HG03457 (cell line): Measurements from ENCODE around the gene DDI1.
"Not testable (repeated sequence)": the region's sequence is repeated elsewhere in the genome, so short reads cannot be mapped to it uniquely, and the experiment has no call there.

Experiments used
- ATAC-seq: cut with Tn5 transposase; IDR thresholded peaks from one replicate; pipeline ENCODE4 v1.9.1; 2021; ENCODE audit warnings: moderate number of reproducible peaks; ENCODE audit not compliant: unreplicated experiment

Gene DDI1

DNA sequence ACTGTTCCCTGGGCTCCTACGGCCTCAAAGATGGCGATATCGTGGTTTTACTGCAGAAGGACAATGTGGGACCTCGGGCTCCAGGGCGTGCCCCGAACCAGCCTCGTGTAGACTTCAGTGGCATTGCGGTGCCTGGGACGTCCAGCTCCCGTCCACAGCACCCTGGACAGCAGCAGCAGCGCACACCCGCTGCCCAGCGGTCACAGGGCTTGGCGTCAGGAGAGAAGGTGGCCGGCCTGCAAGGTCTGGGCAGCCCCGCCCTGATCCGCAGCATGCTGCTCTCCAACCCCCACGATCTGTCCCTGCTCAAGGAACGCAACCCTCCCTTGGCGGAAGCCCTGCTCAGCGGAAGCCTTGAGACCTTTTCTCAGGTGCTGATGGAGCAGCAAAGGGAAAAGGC, 555 bp downstream of the DDI1 start:
- ATAC-seq, result no peak

DNA sequence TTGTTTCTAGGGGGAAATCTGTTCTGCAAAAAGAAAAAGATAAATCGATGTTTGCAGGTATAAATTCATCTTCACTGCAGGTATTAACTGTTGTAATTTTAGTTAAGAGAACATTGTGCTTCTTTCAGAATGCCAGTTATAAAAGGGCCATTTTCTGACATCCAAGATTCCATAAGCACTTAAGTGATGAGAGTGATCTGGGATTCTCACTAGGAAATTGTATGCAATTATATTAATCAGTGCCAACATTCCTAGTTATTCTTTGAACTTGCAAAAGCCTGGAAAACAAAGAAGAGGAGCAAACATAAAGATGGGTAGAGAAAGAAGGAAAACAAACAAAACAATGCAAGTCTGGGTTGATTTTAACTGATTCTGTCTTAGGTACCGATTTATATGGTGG, 5.4 kb downstream of the DDI1 start:
- ATAC-seq, result no peak

DNA sequence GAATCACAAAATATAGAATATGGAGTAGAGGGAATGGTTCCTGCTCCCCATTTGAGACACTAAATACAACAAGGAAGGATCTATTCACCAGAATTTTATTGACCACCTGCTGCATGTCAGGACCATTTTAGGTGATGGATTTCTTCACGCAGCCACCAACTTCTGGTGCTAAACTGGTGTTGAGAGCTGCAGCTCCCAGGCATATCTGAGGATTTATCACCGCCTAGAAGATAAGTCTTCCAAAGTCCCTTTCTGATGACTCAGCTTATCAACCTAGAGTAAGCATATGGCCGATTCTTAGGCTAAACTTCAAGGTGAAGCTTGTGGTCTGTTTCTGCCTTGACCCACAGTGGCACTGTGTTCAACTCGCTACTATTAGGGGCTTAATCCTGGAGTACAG, 6.7 kb downstream of the DDI1 start:
- ATAC-seq, result no peak

DNA sequence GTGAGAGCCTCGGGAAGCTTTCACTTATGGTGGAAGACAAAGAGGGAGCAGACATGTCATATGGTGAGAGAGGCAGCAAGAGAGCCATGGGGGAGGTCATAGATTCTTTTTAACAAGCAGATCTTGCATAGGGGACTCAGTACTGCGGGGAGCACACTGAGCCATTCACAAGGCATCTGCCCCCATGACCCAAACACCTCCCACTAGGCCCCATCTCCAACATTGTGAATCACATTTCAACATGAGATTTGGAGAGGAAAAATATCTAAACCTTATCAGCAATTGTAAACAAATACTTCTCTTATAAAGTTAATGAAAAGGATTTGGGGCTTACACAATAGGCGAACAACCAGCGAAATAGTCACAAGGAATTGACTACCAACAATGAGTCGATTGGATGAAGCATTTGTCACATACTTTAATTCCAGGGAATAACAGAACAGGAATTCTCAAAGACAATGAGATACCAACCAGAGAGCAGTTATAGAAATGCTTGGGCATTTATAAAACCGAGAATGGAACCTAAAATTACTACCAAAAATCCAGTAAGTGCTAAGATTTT, 7.3 kb downstream of the DDI1 start:
- no peak for ATAC-seq

DNA sequence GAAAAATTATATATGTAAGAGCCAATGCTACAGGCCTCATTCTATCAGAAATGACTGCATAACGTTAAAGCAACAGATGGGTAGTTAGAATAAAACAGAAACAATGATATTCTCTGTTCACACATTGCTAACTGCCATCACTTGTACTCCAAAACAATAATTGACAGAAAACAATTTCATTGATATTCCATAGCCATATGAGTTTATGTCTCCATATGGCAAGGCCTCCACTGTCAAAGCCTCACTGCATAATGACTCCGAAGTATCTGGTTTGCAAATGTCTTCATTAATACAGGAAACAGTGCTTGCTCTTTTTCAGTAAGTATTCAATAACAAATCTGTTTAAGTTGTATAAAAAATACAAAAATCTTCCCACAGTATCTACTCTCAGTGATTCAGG, 9.9 kb downstream of the DDI1 start:
- no peak for ATAC-seq

DNA sequence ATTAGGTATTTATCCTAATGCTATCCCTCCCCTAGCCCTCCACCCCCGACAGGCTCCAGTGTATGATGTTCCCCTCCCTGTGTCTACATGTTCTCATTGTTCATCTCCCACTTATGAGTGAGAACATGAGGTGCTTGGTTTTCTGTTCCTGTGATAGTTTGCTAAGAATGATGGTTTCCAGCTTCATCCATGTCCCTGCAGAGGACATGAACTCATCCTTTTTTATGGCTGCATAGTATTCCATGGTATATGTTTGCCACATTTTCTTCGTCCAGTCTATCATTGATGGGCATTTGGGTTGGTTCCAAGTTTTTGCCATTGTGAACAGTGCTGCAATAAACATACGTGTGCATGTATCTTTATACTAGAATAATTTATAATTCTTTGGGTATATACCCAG, 10.4 kb downstream of the DDI1 start:
- not testable (repeated sequence) for ATAC-seq

DNA sequence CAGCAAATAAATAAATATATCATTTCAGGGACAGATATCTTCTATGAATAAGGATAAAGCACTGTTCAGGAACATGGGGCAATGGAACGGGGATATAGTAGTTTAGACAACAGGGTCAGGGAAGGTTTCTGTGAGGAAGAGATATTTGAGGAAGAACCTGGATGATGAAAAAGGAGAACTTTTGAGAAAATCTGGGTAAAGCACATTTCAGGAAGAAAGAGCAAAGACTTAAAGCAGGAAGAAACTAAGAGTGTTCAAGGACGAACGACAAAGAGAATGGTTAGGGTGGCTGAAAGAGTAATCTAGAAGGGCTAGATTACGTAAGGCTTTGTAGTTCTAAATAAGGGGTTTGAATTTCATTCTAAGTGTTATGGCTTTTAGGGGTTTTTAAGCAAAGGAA, 12.7 kb downstream of the DDI1 start:
- no peak for ATAC-seq

DNA sequence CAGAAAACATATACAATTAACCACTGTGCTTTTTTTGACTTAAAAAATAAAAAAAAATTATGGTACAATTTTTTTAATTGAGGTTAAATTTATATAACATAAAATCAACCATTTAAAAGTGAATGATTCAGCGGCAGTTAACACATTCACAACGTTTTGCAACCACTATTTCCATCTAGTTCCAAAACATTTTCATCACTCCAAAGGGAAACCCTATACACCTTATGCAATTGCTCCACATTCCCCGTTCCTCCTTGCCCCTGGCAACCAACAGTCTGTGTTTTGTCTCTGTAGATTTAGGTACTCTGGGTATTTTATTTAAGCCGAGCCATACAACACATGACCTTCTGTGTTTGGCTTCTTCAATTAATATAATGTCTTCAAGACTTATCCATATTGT, 15.3 kb downstream of the DDI1 start:
- ATAC-seq, result no peak

DNA sequence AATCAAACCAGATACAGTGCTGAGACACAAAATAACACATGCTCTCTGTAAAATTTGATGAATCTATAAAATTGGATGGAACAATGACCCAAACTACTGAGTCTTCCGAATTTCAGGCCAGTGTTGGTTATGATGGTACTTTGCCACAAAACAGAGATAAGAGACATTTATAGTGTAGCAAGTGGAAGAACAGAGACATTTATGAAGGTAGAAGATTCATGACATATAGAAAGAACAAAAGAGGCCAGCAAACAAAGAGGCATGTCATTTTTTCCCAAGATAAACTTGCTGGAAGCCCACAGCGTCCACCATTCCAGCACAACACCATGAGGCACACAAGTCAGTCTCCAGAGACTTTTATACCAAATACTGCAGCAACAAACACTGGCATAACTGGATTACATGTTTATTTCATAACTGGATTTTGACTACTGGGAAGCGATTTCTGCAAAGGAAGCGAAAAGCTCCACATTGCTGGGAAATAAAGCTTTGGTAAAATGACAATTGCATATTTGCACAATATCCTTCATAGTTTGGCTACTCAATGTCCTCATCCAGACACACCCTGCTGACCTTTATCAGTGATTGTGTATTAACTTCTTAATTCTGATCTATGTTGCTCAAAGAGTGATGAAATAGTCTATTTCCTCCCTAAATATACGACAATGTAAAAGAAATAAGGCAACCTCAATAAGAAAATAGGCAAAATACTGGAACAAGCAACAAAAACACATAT, 17.5 kb downstream of the DDI1 start:
- no peak for ATAC-seq

DNA sequence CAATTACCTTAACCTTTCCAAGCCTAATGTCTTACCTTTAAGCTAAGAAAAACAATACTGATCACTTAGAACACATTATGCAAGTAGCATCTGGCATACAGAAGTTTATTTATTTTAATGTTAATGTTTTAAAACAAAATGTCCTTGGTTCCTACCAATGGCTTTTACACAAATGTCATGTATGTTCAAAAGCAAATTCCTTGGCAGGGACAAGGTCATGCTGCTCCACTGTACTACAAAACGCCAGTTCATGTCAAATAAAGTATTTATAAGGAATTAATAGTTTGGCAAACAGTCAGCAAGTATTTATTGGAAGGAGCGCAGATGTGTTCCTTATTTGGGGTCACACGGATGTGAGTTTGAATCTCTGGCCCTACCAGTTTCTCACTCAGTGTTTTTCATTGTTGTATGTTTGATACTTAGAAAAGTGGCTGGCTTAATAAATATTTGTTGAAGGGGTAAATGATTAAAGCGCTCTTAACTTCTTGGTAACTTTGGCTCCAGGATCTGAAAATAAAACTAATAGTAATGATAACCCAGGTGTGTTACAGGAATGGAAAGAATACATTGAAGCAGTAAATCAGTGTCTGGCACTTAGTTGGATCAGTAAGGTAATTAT, 18.6 kb downstream of the DDI1 start:
- no peak for ATAC-seq

DNA sequence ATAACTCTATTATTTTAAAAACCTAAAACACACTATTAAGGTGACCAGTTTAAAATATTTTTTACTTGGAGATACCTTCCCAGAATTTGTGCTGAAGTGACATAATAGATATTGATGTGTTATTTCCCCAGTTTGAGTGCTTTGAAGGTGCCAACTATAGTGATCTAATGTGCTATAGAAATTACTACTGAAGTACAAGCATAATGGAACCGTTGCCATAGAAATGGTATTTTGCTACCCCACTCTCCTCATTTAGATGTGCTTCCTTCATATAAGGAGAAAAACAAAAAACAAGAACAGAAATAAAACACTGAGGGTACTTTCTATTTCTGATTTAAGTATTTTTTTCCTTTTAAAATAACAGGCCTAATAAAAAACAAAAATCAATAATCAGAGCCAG, 19.2 kb downstream of the DDI1 start:
- ATAC-seq, result no peak

DNA sequence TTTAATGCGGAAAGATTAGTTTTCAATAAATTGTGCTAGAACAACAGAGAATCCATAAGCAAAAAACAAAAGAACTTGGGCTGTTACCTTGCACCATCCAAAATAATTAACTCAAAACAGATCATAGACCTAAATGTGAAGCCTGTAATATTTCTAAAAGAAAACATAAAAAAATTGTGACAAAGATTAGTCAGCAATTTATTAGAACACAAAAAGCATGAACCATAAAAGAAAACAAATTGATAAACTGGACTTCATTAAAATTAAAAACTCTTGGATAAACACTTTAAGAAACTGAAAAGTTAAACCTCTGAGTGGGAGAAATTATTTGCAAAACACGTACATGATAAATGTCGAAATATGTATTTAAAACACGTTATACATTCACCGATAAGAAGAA, 21.5 kb downstream of the DDI1 start:
- no peak for ATAC-seq

DNA sequence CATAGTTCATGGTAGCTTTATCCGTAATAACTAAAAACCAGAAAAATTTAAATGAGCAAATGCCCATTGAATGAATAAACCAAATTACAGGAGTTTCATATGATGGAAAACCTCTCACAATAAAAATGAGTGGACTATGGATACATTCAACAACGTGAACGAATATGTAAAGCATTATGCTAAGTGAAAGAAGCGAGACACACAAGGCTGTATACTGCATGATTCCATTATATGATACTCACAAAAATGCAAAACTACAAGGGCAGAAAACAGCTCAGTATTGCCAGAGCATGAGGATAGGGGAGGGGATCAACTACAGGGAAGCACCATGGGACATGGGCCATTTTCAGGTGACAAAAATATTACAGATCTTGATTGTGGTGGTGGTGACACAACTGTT, 22.2 kb downstream of the DDI1 start:
- ATAC-seq, result no peak

DNA sequence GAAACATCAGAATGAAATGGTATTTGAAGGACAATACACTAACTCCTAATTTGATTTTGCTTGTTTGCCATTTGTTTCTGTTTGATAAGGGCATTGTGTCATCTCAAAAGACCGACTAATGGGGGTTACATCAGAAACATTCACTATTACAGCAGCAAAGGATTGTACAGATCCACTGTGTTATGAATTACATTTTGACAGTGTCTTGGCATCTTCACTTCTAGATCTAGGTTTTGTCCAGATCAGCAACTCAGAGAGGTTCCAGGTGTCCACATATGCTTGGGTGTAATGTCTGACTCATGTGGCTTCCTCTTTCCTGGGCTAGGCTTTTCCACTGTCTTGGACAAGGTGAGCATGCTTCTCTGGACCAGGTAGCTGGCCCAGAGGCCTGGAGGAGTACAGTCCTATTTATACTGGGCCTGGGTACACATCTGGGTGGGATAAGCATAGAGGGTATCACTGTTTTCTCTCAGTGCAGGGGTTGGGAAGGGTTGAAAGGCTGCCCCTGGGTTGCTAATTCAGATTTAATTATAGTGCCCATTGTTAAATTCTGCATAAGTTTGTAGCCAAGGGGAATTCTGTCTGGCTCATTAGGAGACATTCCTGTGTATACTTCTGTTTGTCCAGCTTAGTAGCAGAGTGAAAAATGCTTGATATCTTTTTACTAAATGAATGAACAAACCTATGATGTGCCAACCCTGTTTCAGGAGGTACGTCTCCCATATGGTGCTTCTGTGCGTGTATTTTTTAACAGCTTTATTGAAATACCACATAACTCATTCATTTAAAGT, 23.8 kb downstream of the DDI1 start:
- ATAC-seq, result no peak

DNA sequence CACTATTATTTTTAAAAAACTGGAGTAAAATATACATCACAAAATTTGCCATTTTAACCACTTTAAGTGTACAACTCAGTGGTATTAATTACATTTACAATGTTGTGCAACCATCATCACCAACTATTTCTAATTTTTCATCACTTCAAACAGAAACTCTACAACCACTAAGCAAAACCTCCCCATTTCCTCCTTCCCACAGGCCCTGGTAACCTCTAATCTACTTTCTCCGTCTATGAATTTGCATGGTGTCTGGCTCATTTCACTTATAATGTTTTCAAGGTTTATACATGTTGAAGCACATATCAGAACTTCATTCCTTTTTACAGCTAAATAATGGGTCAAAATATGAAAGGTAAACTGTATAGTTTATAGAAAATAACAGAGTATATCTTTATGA, 24.4 kb downstream of the DDI1 start:
- no peak for ATAC-seq

DNA sequence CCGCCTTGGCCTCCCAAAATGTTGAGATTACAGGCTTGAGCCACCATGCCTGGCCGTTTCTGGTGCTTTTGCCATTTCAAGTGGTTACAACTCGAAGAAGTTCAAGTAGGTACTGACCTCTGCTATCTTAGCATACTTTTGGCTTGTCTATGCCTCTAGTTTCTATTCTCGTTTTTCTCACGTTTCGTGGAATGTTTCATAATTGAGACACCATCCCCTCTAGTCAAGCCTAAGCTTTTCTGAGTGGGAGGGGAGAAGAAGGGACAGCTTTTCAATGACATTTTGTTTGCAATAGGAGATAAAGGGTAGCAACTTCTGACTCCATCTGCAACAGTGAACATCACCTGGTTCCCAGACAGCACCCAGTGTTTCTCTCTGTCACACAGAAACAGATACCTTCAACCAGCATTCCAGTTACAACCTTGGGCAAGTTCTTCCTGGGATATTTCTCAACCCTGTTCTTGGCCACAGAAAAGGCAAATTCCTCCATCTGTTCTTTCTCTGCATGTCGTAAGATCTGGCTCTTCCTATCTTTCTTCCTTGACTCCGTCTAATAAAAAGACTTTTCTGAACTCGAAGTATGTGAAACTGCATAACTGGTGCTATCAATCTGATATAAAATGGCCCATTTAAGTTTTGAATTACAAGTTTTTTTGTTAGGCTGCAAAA, 25.5 kb downstream of the DDI1 start:
- no peak for ATAC-seq

DNA sequence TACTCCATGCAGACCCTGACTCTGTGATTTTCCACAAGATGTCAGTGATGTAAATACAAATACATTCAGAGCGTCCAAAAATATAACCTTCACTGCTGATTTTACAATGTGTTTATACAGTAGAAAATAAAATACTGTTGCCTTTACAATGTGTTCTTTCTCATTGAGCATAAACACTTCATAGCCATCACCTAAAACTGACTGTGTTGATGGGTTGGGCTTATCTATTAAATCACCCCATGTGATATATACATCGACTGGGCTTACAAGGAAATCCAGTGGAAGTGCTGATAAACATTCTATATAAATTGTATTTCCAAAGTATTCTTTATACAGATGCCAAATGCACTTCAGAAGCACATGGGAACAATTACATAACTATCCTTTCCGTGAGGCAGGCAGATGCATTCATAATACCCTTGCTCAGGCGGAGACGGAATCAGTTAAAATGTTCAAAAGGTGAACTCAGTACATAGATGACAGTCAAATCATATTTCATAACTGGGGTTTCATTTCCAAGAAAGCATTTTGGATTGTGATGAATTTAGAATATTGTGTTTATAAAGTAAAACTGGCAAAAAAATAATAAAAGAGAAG, 27.7 kb downstream of the DDI1 start:
- no peak for ATAC-seq

DNA sequence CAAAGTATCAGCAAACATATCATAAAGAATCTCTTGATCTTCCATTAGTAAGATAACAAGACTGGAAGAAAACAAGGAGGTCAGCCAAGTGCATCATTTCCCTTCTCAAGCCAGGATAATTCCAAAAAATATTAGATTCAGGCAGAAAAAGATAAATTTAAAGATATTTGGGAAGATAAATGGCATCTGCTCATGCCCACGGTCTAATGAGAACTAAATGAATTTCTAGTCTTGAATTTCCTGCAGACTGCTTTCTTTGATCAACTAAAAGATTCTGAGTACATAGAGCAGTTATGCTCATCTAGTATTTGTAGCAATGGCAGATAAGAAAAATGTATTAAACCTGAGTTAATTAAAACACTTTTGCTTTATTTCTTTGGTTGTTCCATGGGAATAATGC, 31.1 kb downstream of the DDI1 start:
- no peak for ATAC-seq

DNA sequence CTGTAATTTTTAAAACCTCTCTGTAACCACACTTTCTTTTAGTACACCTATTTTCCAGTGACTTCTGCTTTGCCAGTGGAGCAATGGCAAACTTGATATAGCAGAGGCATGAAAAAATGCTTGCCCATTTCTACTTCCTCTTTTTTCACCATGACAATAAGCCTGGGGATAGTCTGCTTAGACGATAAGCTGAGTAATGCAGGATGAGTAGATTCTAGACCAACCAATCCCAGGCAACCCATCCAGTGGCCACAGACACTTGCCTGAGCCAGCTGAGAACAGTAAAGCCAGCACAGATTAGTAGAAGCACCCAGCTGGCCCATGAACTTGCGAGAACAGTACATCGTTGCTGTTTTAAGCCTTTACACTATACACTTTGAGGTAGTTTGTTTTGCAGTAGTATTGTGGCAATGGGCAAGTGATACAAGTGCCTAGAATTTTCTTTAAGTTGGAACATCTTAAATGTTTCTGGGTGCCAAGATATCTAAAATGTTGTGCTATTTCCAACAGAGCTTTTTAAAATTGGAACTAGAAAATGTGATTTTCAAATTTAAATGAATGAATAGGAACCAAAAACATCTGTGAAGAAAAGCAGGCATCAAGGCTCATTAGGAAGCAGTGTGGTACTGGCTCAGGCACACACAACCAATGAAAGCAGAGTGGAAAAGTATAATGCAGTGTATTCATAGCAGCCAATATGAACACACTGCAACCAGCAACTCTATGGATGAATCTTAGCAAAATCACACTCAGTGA, 37.7 kb downstream of the DDI1 start:
- peak; percentile 83 for ATAC-seq

DNA sequence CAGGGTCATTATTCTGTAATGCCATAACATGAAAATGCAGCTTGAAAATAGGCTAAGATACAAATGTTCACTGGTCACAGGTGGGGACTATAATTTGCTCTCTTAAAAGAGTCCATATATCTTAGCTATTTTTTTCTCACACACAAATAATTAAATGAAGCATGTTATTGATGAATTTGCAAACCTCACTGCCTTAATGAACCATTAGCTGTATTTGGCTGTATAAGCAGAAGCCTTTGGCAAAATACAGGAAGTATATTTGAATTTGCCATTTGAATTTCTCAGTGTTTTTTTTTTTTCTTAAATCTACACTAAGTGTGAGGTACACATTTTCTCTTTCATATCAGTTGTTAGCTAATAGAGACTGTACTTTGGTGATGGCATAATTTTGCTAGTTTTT, 38.7 kb downstream of the DDI1 start:
- no peak for ATAC-seq
